ENCODE measurements around the gene PDE7B. TPM values are rescaled to one million over a fixed set of nuclear protein-coding genes. Genes with fewer than 3 reads are reported as not detected.

The PDE7B gene
- total RNA-seq, 3 donors from 2014 or later (not counting 1 experiment from before 2014, with no cell fraction given): 0.14 to 0.18 TPM; not detected in 1

DNA sequence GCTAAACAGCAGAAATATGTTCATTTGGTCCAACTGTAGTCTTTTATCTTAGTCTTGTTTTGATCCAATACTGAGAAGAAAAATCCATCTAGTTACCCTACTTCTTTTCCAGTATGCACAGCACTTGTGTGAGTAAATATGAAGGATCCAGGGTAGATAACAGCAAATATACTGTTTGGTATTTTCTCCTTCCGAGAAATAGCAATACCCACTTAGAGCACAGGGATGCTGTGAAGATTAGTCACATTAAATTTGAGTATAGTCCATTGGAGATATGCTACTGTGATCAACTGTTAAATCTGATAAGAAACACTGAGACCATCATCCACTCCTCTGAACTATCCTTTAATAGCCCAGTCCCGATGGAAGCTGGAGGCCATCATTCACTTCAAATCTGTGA, 145.2 kb downstream of the PDE7B start:
- Histone ChIP-seq H3K4me1 (ENCODE audit: control insufficient read depth, insufficient read depth, low read length) (no peaks in the 10 kb centered on the region), H3K4me3 (ENCODE audit: low read length) (no peak overlapping the region), H3K27me3 (ENCODE audit: control insufficient read depth, insufficient read depth, low read length) (no peaks in the 10 kb centered on the region), H3K9me3 (ENCODE audit: control insufficient read depth, insufficient read depth, low read length) (no peaks in the 10 kb centered on the region), H3K36me3 (ENCODE audit: control insufficient read depth, insufficient read depth, low read length) (no peaks in the 10 kb centered on the region), H3K27ac (ENCODE audit: low read length) (no peak overlapping the region)
- DNase-seq (no peak), ATAC-seq (no peak)
- TF ChIP-seq CTCF (IDR thresholded peaks at IDR 0.05): no peak
- no peaks in the 10 kb centered on the region for H3K4me1 Mint-ChIP-seq
- no peak overlapping the region for H3K4me3 Mint-ChIP-seq
- H3K36me3 Mint-ChIP-seq: peaks cover 5% of the 10 kb centered on the region
- H3K27ac Mint-ChIP-seq: no peak overlapping the region
- no peaks in the 10 kb centered on the region for H3K27me3 Mint-ChIP-seq (ENCODE audit: low read depth in 2 of 2)
- H3K9me3 Mint-ChIP-seq: peaks cover 2 to 6% of the 10 kb centered on the region in 2 donors
- 100% methylated on average over 1 of the region's 2 CpGs for WGBS (ENCODE audit: insufficient coverage)
- intact Hi-C loops (cut with micrococcal nuclease): no loop called here

DNA sequence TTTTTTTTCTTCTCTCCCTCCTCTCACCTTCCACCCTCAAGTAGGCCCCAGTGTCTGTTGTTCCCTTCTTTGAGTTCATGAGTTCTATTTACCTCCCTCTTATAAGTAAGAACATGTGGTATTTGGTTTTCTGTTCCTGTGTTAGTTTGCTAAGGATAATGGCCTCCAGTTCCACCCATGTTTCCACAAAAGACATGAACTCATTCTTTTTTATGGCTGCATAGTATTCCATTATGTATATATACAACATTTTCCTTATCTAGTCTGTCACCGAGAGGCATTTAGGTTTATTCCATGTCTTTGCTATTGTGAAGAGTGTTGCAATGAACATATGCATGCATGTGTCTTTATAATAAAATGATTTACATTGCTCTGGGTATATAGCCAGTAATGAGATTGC, 147.9 kb downstream of the PDE7B start:
- DNase-seq (no peak), ATAC-seq (no peak)
- H3K4me1 Mint-ChIP-seq: no peaks in the 10 kb centered on the region
- H3K27ac ChIP-seq (ENCODE audit: low read length): no peak overlapping the region
- H3K4me1 ChIP-seq (ENCODE audit: control insufficient read depth, insufficient read depth, low read length): no peaks in the 10 kb centered on the region
- peaks cover 5% of the 10 kb centered on the region for H3K36me3 Mint-ChIP-seq
- no peak for TF ChIP-seq CTCF (IDR thresholded peaks at IDR 0.05)
- no peaks in the 10 kb centered on the region for H3K27me3 ChIP-seq (ENCODE audit: control insufficient read depth, insufficient read depth, low read length)
- intact Hi-C loops (cut with micrococcal nuclease): no loop called here
- peaks cover 2 to 6% of the 10 kb centered on the region in 2 donors for H3K9me3 Mint-ChIP-seq
- 100% methylated on average over 1 of the region's 1 CpG for WGBS (ENCODE audit: insufficient coverage)
- H3K4me3 ChIP-seq (ENCODE audit: low read length): no peak overlapping the region
- no peaks in the 10 kb centered on the region for H3K9me3 ChIP-seq (ENCODE audit: control insufficient read depth, insufficient read depth, low read length)
- H3K36me3 ChIP-seq (ENCODE audit: control insufficient read depth, insufficient read depth, low read length): no peaks in the 10 kb centered on the region
- H3K4me3 Mint-ChIP-seq: no peak overlapping the region
- H3K27ac Mint-ChIP-seq: no peak overlapping the region
- H3K27me3 Mint-ChIP-seq (ENCODE audit: low read depth in 2 of 2): no peaks in the 10 kb centered on the region

DNA sequence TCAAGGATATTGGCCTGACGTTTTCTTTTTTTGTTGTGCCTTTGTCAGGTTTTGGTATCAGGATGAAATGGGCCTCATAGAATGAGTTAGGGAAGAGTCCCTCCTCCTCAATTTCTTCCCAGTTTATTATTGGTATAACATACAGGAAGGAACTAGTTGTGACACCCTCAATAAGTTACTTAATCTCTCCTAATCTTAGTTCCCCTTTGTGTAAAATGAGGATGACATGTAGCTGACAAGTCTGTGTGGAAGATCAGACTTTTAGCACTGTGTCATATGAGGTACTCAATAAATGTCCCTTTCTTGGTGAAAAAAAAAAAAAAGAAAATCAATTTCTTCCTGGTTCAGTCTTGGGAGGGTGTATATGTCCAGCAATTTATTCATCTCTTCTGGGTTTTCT, 155.8 kb downstream of the PDE7B start:
- Histone ChIP-seq H3K36me3 (ENCODE audit: control insufficient read depth, insufficient read depth, low read length) (no peaks in the 10 kb centered on the region), H3K9me3 (ENCODE audit: control insufficient read depth, insufficient read depth, low read length) (no peaks in the 10 kb centered on the region), H3K4me3 (ENCODE audit: low read length) (no peak overlapping the region), H3K27me3 (ENCODE audit: control insufficient read depth, insufficient read depth, low read length) (no peaks in the 10 kb centered on the region), H3K27ac (ENCODE audit: low read length) (no peak overlapping the region), H3K4me1 (ENCODE audit: control insufficient read depth, insufficient read depth, low read length) (no peaks in the 10 kb centered on the region)
- Mint-ChIP-seq H3K27me3 (ENCODE audit: low read depth in 2 of 2) (peaks cover 0 to 4% of the 10 kb centered on the region in 2 donors), H3K4me1 (no peaks in the 10 kb centered on the region), H3K27ac (no peak overlapping the region), H3K9me3 (no peaks in the 10 kb centered on the region), H3K4me3 (no peak overlapping the region), H3K36me3 (no peaks in the 10 kb centered on the region)
- no peak for ATAC-seq
- 100% methylated on average over 1 of the region's 1 CpG for WGBS (ENCODE audit: insufficient coverage)
- no peak for DNase-seq
- intact Hi-C loops (cut with micrococcal nuclease): no loop called here
- no peak for TF ChIP-seq CTCF (IDR thresholded peaks at IDR 0.05)

DNA sequence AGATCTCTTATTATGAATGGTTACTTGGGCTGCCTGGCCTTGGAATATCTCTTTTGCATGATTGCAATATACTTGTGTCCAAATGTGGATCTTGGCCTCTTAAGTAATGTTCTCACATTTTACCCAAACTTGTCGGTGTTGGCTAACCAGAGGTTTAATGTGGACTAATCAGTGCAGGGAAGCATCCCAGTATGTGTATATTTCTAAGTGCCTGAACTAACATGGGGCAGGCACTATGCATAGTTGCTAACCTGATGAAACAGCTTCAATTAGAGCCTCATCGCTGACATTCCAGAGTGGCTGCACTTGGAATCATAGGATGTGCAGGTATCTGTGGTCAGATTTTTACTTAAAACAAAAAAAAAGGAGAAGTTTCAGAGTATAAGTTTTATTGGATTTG, 160.0 kb downstream of the PDE7B start:
- no peaks in the 10 kb centered on the region for H3K36me3 Mint-ChIP-seq
- H3K4me1 Mint-ChIP-seq: no peaks in the 10 kb centered on the region
- Histone ChIP-seq H3K27ac (ENCODE audit: low read length) (no peak overlapping the region), H3K4me3 (ENCODE audit: low read length) (no peak overlapping the region), H3K9me3 (ENCODE audit: control insufficient read depth, insufficient read depth, low read length) (no peaks in the 10 kb centered on the region), H3K27me3 (ENCODE audit: control insufficient read depth, insufficient read depth, low read length) (no peaks in the 10 kb centered on the region), H3K36me3 (ENCODE audit: control insufficient read depth, insufficient read depth, low read length) (no peaks in the 10 kb centered on the region), H3K4me1 (ENCODE audit: control insufficient read depth, insufficient read depth, low read length) (no peaks in the 10 kb centered on the region)
- ATAC-seq (no peak), DNase-seq (no peak)
- TF ChIP-seq CTCF (IDR thresholded peaks at IDR 0.05): no peak
- H3K4me3 Mint-ChIP-seq: no peak overlapping the region
- intact Hi-C loops (cut with micrococcal nuclease): no loop called here
- H3K9me3 Mint-ChIP-seq: no peaks in the 10 kb centered on the region
- peaks cover 3 to 5% of the 10 kb centered on the region in 2 donors for H3K27me3 Mint-ChIP-seq (ENCODE audit: low read depth in 2 of 2)
- no peak overlapping the region for H3K27ac Mint-ChIP-seq
- WGBS (ENCODE audit: insufficient coverage): 100% methylated on average over 2 of the region's 2 CpGs

Data from natural killer cell (primary cell).